H1 (cell line): ENCODE data around the gene KLHL14. TPM values are rescaled to one million over a fixed set of nuclear protein-coding genes. Genes with fewer than 3 reads are reported as not detected.

Experiments used
- CTCF ChIA-PET: fragments of 300-600 bp; sonication (Branson Sonifier 250); formaldehyde crosslinking; loops from one replicate; lab custom pipeline; 2021; ENCODE audit not compliant: partially characterized antibody; lab: Charles Lee
- POLR2A ChIA-PET: fragments of 300-600 bp; sonication (Branson Sonifier 250); formaldehyde crosslinking; loops from one replicate; lab custom pipeline; 2021; ENCODE audit warnings: inconsistent platforms; ENCODE audit not compliant: partially characterized antibody; lab: Charles Lee
- DNase-seq, 2 experiments: peaks; one replicate each; pipeline versions ENCODE4 v3.0.0 to v3.0.0-alpha.2; 2010 to 2022; ENCODE audit warnings: low spot score in 2 of 2, low read depth in 1 of 2, mixed read lengths in 1 of 2
- FAIRE-seq: peaks from 2 replicates; lab custom pipeline; 2011; peaks lifted over from hg19 to GRCh38; lab: Jason Lieb, UNC
- H2AFZ ChIP-seq: 2 replicates; pipeline ENCODE4 v1.8.1; 2012; ENCODE audit warnings: low read length, inconsistent platforms
- H2AK5ac ChIP-seq: 2 replicates; pipeline ENCODE4 v1.6.1; 2013; ENCODE audit warnings: low read depth, low read length
- H2BK120ac ChIP-seq: replicated peaks from 2 replicates; pipeline ENCODE3; 2013; ENCODE audit warnings: low read depth, low read length, inconsistent platforms
- H2BK12ac ChIP-seq: 2 replicates; pipeline ENCODE4 v1.6.1; 2013; ENCODE audit warnings: low read depth, low read length
- H2BK15ac ChIP-seq: 2 replicates; pipeline ENCODE4 v1.6.1; 2013; ENCODE audit warnings: low read length
- H2BK20ac ChIP-seq: 2 replicates; pipeline ENCODE4 v1.6.1; 2013; ENCODE audit warnings: low read length
- H2BK5ac ChIP-seq: 2 replicates; pipeline ENCODE4 v1.6.1; 2013; ENCODE audit warnings: low read depth, low read length
- H3K14ac ChIP-seq: 2 replicates; pipeline ENCODE4 v1.6.1; 2013; ENCODE audit warnings: inconsistent platforms; ENCODE audit not compliant: insufficient read length
- H3K18ac ChIP-seq: 2 replicates; pipeline ENCODE4 v1.6.1; 2013; ENCODE audit warnings: low read length; ENCODE audit errors: extremely low read depth
- H3K23ac ChIP-seq: 2 replicates; pipeline ENCODE4 v1.6.1; 2013; ENCODE audit warnings: inconsistent platforms; ENCODE audit not compliant: insufficient read length
- H3K23me2 ChIP-seq: 2 replicates; pipeline ENCODE4 v1.6.1; 2013; ENCODE audit warnings: low read depth, low read length
- H3K27ac ChIP-seq: 2 replicates; pipeline ENCODE4 v1.6.1; 2011; ENCODE audit warnings: low read depth, low read length, inconsistent platforms
- H3K27me3 ChIP-seq, 4 experiments: replicated peaks in 1 of 4; 1 replicate in 1 of 4; 2 replicates in 3 of 4; pipeline versions ENCODE4 v1.6.1 to v1.8.1; 2011 to 2013; ENCODE audit warnings: low read length in 3 of 4, mild to moderate bottlenecking in 3 of 4, inconsistent platforms in 2 of 4, mixed read lengths in 2 of 4, moderate library complexity in 1 of 4; ENCODE audit not compliant: control insufficient read depth in 3 of 4, insufficient read depth in 3 of 4; ENCODE audit errors: extremely low read depth in 1 of 4
- H3K36me3 ChIP-seq, 4 experiments: 2 replicates each; pipeline versions ENCODE4 v1.6.1 to v1.8.1; 2011 to 2013; ENCODE audit warnings: mild to moderate bottlenecking in 4 of 4, low read length in 3 of 4, moderate library complexity in 2 of 4, control low read depth in 1 of 4, inconsistent platforms in 1 of 4; ENCODE audit not compliant: insufficient read depth in 4 of 4, control insufficient read depth in 2 of 4
- H3K4ac ChIP-seq: replicated peaks from 2 replicates; pipeline ENCODE3; 2013; ENCODE audit warnings: low read length, low read depth, mixed read lengths, inconsistent platforms; ENCODE audit not compliant: insufficient read length
- H3K4me1 ChIP-seq, 4 experiments: replicated peaks in 1 of 4; 1 replicate in 1 of 4; 2 replicates in 3 of 4; pipeline versions ENCODE4 v1.6.1 to v1.8.1; 2011 to 2013; ENCODE audit warnings: low read length in 3 of 4, inconsistent platforms in 2 of 4, mixed read lengths in 1 of 4; ENCODE audit not compliant: insufficient read depth in 4 of 4, control insufficient read depth in 3 of 4
- H3K4me2 ChIP-seq, 2 experiments: 2 replicates each; pipeline versions ENCODE4 v1.6.1 to v1.8.1; 2011 to 2013; ENCODE audit warnings: low read depth in 2 of 2, low read length in 2 of 2, control low read depth in 1 of 2, inconsistent platforms in 1 of 2, mild to moderate bottlenecking in 1 of 2; ENCODE audit not compliant: insufficient read depth in 1 of 2
- H3K4me3 ChIP-seq, 4 experiments: fragments of 200-600, 300-600 bp in 1 of 4; sonication (generic), shearing (Covaris generic), sonication (Bioruptor Twin) in 1 of 4; 2 replicates each; pipeline versions ENCODE4 v1.5.1 to v1.8.1; 2011 to 2016; ENCODE audit warnings: low read length in 4 of 4, low read depth in 3 of 4, control low read depth in 2 of 4, inconsistent platforms in 2 of 4, mild to moderate bottlenecking in 2 of 4, mixed read lengths in 1 of 4, moderate library complexity in 1 of 4; ENCODE audit not compliant: insufficient read depth in 2 of 4; ENCODE audit errors: extremely low read depth in 1 of 4
- H3K56ac ChIP-seq: replicated peaks from 2 replicates; pipeline ENCODE3; 2013; ENCODE audit warnings: low read depth, mild to moderate bottlenecking, mixed read lengths, low read length, inconsistent platforms; ENCODE audit not compliant: insufficient read length
- H3K79me1 ChIP-seq: 2 replicates; pipeline ENCODE4 v1.6.1; 2013; ENCODE audit warnings: low read depth, low read length, control low read depth
- H3K79me2 ChIP-seq, 2 experiments: 2 replicates each; pipeline versions ENCODE4 v1.6.1 to v1.8.1; 2012 to 2013; ENCODE audit warnings: low read length in 2 of 2, mild to moderate bottlenecking in 2 of 2, inconsistent platforms in 1 of 2; ENCODE audit not compliant: insufficient read depth in 2 of 2, control insufficient read depth in 1 of 2
- H3K9ac ChIP-seq, 4 experiments: replicated peaks in 1 of 4; 1 replicate in 1 of 4; 2 replicates in 3 of 4; pipeline versions ENCODE4 v1.6.1 to v1.8.1; 2011 to 2013; ENCODE audit warnings: low read depth in 3 of 4, low read length in 3 of 4, control low read depth in 2 of 4, mild to moderate bottlenecking in 2 of 4, moderate library complexity in 2 of 4, inconsistent platforms in 1 of 4; ENCODE audit errors: extremely low read depth in 1 of 4
- H3K9me3 ChIP-seq, 2 experiments: 2 replicates each; pipeline versions ENCODE4 v1.6.1 to v1.8.1; 2012 to 2013; ENCODE audit warnings: mild to moderate bottlenecking in 2 of 2, moderate library complexity in 2 of 2, control low read depth in 1 of 2, inconsistent platforms in 1 of 2, low read depth in 1 of 2, low read length in 1 of 2, mixed read lengths in 1 of 2; ENCODE audit not compliant: insufficient read depth in 2 of 2
- H4K20me1 ChIP-seq, 2 experiments: replicated peaks in 1 of 2; 2 replicates each; pipeline versions ENCODE3 to v1.8.1; 2011 to 2013; ENCODE audit warnings: inconsistent platforms in 2 of 2, low read length in 2 of 2, mild to moderate bottlenecking in 1 of 2; ENCODE audit not compliant: insufficient read depth in 2 of 2, control insufficient read depth in 1 of 2
- H4K5ac ChIP-seq: 2 replicates; pipeline ENCODE4 v1.6.1; 2013; ENCODE audit warnings: low read length, low read depth, mixed read lengths, inconsistent platforms; ENCODE audit not compliant: insufficient read length
- H4K8ac ChIP-seq: 2 replicates; pipeline ENCODE4 v1.8.0; 2013; ENCODE audit warnings: mild to moderate bottlenecking, moderate library complexity, low read length, inconsistent platforms; ENCODE audit not compliant: insufficient read depth; ENCODE audit errors: extremely low read depth
- H4K91ac ChIP-seq: replicated peaks from 2 replicates; pipeline ENCODE3; 2013; ENCODE audit warnings: low read length, mixed read lengths, inconsistent platforms; ENCODE audit not compliant: insufficient read length
- CBX5 ChIP-seq: fragments of 300-800, 300-1000 bp; sonication (generic); IDR thresholded peaks from 2 replicates; pipeline ENCODE4 v1.7.1; 2016; ENCODE audit warnings: antibody characterized with exemption, low read length, low read depth
- EGR1 ChIP-seq: IDR thresholded peaks from 2 replicates; pipeline ENCODE4 v1.6.1; 2011; ENCODE audit warnings: low read depth, low read length, borderline replicate concordance
- MAX ChIP-seq: IDR thresholded peaks from 2 replicates; pipeline ENCODE4 v1.6.1; 2012; ENCODE audit warnings: inconsistent platforms
- NRF1 ChIP-seq: IDR thresholded peaks from 2 replicates; pipeline ENCODE4 v1.6.1; 2011; ENCODE audit warnings: mild to moderate bottlenecking, low read depth, low read length, improper control_type of control experiment
- SIX5 ChIP-seq: IDR thresholded peaks from 2 replicates; pipeline ENCODE4 v1.6.1; 2011; ENCODE audit warnings: mild to moderate bottlenecking, low read depth, low read length
- TAF1 ChIP-seq: IDR thresholded peaks from 2 replicates; pipeline ENCODE4 v1.6.1; 2011; ENCODE audit warnings: mild to moderate bottlenecking, low read depth, low read length
- WGBS, 2 experiments: shearing (Covaris generic) in 1 of 2; methylation state at CpG; one replicate each; pipeline versions ENCODE4 v1.1.6 to v1.1.7; 2013 to 2015; ENCODE audit warnings: low lambda C conversion rate in 2 of 2, mixed read lengths in 2 of 2, inconsistent platforms in 1 of 2, low coverage in 1 of 2, missing lambda C conversion rate in 1 of 2; ENCODE audit not compliant: insufficient replicate concordance in 2 of 2, insufficient coverage in 1 of 2, insufficient read length in 1 of 2; ENCODE audit errors: extremely low coverage in 1 of 2, missing lambda C conversion rate in 1 of 2; 5-methylcytosine and 5-hydroxymethylcytosine counted together
- polyA plus RNA-seq, 7 experiments: library from polyadenylated mRNA; depleted of rRNA in 3 of 7; stranded (reverse) in 5 of 7; unstranded in 2 of 7; fragments of >200 nt in 5 of 7; fragments of 200-250 nt in 2 of 7; gene quantifications; 1 replicate in 5 of 7; 2 replicates in 1 of 7; 4 replicates in 1 of 7; pipeline versions ENCODE4 v1.2.1 to v1.2.3, GENCODE V29; 2011 to 2013; ENCODE audit warnings: missing spikeins in 2 of 7, mixed read lengths in 2 of 7
- total RNA-seq: library from RNA; stranded (reverse); fragmentation: NEBNext Ultra II Directional; extraction: Animal tissue kit (Norgen Biotek cat#: 25700); gene quantifications from 2 replicates; pipeline ENCODE4 v1.2.1, GENCODE V29; 2021

KLHL14 gene
- total and polyA plus RNA-seq, 2 of the 8 experiments (the other 6 are each of a cell fraction or from before 2014, with no cell fraction given) = 1.1 to 1.2 TPM

- Histone ChIP-seq H3K23ac (no peak overlapping the region), H2AFZ (no peak overlapping the region), H3K79me1 (no peaks in the 10 kb centered on the region), H3K9me3 (no peaks in the 10 kb centered on the region), H2BK12ac (no peak overlapping the region), H3K79me2 (no peaks in the 10 kb centered on the region), H4K20me1 (no peaks in the 10 kb centered on the region), H2BK120ac (no peak overlapping the region), H3K4me1 (peaks cover 2 to 12% (median 6%) of the 10 kb centered on the region in 4 experiments; a peak in 5 of 7 replicates), H2BK20ac (0 out of 2 replicates have a peak overlapping the region, but pooled peaks have one; percentile 26), H3K4me3 (no peak overlapping the region), H3K56ac (no peak overlapping the region), H4K5ac (no peak overlapping the region), H3K23me2 (no peaks in the 10 kb centered on the region), H4K8ac (no peak overlapping the region), H3K18ac (no peak overlapping the region), H3K14ac (no peak overlapping the region), H2BK15ac (0 out of 2 replicates have a peak overlapping the region, but pooled peaks have one; percentile 50), H4K91ac (no peak overlapping the region), H3K9ac (no peak overlapping the region), H2BK5ac (no peak overlapping the region), H3K4me2 (peak overlapping the region; percentile 35 to 39), H3K27me3 (no peaks in the 10 kb centered on the region; a peak in 1 of 7 replicates), H3K36me3 (no peaks in the 10 kb centered on the region), H3K27ac (no peak overlapping the region), H2AK5ac (no peak overlapping the region), H3K4ac (no peak overlapping the region)
- TF ChIP-seq MAX (no peak), SIX5 (no peak), TAF1 (0 out of 2 replicates have a peak, but pooled peaks have one; percentile 20), CBX5 (no peak), EGR1 (no peak), NRF1 (no peak)
- DNase-seq = no peak
- POLR2A ChIA-PET = interaction anchor here (1.2 kb wide), 1 partner anchor 10 kb away, joined by 5 read pairs; no protein-coding TSS in a partner anchor
- CTCF ChIA-PET = interaction anchor here (1.4 kb wide), 1 partner anchor 46 kb away, joined by 6 read pairs; no protein-coding TSS in a partner anchor
- WGBS, 2 experiments = 6% methylated on average over 6 of the region's 6 CpGs; no CpG with 5 or more reads in 1 of the 2 experiments
- FAIRE-seq = no peak
Measured at GRCh38 chr18:32760391-32760790, 12.4 kb downstream of the KLHL14 start.
